Uterus (tissue), 4 donors: Measurements from ENCODE around the gene CCDC77. TPM values are rescaled to one million over a fixed set of nuclear protein-coding genes. Genes with fewer than 3 reads are reported as not detected.

Experiments used
- DNase-seq, 2 donors: peaks; one replicate each; pipeline ENCODE4 v3.0.0-alpha.2; 2019 to 2020
- H3K27ac ChIP-seq, 2 donors: fragments of 200-600 bp; sonication (generic); 1 replicate in 1 of 2; 2 replicates in 1 of 2; pipeline ENCODE4 v1.5.1; 2016 to 2018
- H3K27me3 ChIP-seq, 2 donors: fragments of 200-600 bp; sonication (generic); one replicate each; pipeline ENCODE4 v1.5.1; 2018 to 2019; ENCODE audit warnings: control low read depth in 1 of 2
- H3K36me3 ChIP-seq, 2 donors: fragments of 200-600 bp; sonication (generic); one replicate each; pipeline ENCODE4 v1.5.1; 2019; ENCODE audit warnings: control low read depth in 1 of 2
- H3K4me1 ChIP-seq, 2 donors: fragments of 200-600 bp; sonication (generic); one replicate each; pipeline ENCODE4 v1.5.1; 2018 to 2019; ENCODE audit warnings: control low read depth in 1 of 2
- H3K4me3 ChIP-seq, 2 donors: fragments of 200-600 bp; sonication (generic); 1 replicate in 1 of 2; 2 replicates in 1 of 2; pipeline ENCODE4 v1.5.1; 2018 to 2019; ENCODE audit warnings: mild to moderate bottlenecking in 1 of 2
- H3K9me3 ChIP-seq, 2 donors: fragments of 200-600 bp; sonication (generic); one replicate each; pipeline ENCODE4 v1.5.1; 2019; ENCODE audit warnings: control low read depth in 1 of 2
- CTCF ChIP-seq, 4 experiments: fragments of 200-600 bp in 2 of 4; fragments of 450-650 bp in 2 of 4; sonication (generic) in 2 of 4; IDR thresholded peaks; one replicate each; pipeline ENCODE4 v1.5.1; 2016 to 2019; ENCODE audit warnings: antibody characterized with exemption in 4 of 4, mild to moderate bottlenecking in 2 of 4, moderate library complexity in 1 of 4
- POLR2A ChIP-seq, 2 donors: fragments of 450-650 bp; IDR thresholded peaks; one replicate each; pipeline ENCODE4 v1.6.1; 2016; ENCODE audit warnings: antibody characterized with exemption in 2 of 2, mild to moderate bottlenecking in 1 of 2, moderate library complexity in 1 of 2
- intact Hi-C: fragments of 100-400 bp; cut with DNase I; formaldehyde crosslinking; loops from one replicate; pipeline ENCODE4 v1.15.1; 2023; ENCODE audit warnings: low total_unique reads
- total RNA-seq, 4 donors: library from RNA; depleted of rRNA in 3 of 4; stranded (reverse); fragments of >200 nt in 3 of 4; gene quantifications; one replicate each; pipeline versions ENCODE4 v1.1.0 to v1.2.4, GENCODE V29; 2014 to 2023
- donor health status: DM: yes; HTN: yes; CAD: no.

The CCDC77 gene
- total RNA-seq, 4 donors from 2014 or later, result 2.9 to 17.5 (median 5.8) TPM

- TF ChIP-seq POLR2A (IDR thresholded peaks at IDR 0.05) (no peak), CTCF (IDR thresholded peaks at IDR 0.05) (no peak)
- Histone ChIP-seq H3K4me1 (no peaks in the 10 kb centered on the region), H3K9me3 (no peaks in the 10 kb centered on the region), H3K36me3 (no peaks in the 10 kb centered on the region), H3K27me3 (no peaks in the 10 kb centered on the region), H3K27ac (no peak overlapping the region), H3K4me3 (no peak overlapping the region)
- no peak for DNase-seq
- intact Hi-C loops, result no loop called here
These were observed 71.8 kb downstream of the CCDC77 start for GRCh38 chr12:473198-473597.

DNA sequence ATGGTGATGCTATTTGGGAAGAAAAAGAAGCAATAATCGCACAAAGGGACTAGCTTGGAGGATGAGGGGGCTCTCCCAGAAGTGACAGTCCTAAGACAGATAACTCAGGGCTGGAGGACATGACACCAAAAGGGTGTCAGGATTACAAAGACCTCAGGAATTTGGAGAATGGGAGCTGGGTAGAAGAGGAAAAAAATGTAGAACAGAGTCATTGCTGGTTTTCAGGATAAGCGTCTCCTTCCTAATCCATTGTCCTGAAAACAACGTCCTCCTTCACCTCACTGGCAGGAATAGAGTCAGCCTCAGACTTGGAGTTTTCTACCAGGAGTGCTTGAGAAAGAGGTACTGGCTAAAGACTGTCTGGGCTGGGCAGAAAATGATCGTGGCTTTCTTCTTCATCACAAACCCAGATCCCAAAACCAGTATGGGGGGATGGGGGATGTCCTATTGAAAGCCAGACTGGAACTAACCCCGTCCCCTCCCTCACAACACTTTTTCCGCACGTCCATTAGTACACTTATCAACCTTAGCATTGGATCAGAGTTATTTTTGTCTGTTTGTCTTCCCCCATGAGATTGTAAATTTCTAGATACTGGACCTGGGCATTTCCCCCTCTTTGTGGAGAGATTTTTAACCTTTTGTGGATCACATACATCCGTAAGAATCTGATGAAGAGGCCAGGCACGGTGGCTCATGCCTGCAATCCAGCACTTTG, 72.6 kb downstream of the CCDC77 start:
- H3K4me1 ChIP-seq, result no peaks in the 10 kb centered on the region
- no peak overlapping the region for H3K4me3 ChIP-seq
- intact Hi-C loops, result no loop called here
- DNase-seq, result no peak
- no peak overlapping the region for H3K27ac ChIP-seq
- H3K9me3 ChIP-seq, result no peaks in the 10 kb centered on the region
- TF ChIP-seq POLR2A (IDR thresholded peaks at IDR 0.05) (no peak), CTCF (IDR thresholded peaks at IDR 0.05) (no peak)
- H3K36me3 ChIP-seq, result no peaks in the 10 kb centered on the region
- H3K27me3 ChIP-seq, result no peaks in the 10 kb centered on the region

DNA sequence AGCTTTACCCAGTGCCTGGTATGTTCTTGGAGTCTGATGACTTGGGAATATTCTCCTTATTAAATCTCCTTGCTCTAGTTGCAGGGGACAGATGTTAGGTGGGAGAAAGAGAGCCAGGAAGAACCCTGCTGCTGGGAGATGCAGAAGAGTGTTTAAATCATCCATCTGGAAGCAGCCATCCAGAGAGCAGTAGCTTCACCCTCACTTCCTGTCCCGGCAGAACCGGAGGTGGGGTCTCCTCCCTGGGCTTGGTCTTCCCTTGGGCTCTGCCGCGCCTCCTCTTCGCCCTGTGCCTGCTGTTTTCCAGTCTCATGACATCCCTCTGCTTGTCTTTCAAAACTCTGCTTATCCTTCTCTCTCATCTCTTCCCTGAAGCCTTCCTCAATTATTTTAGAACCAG, 73.8 kb downstream of the CCDC77 start:
- Histone ChIP-seq H3K4me3 (no peak overlapping the region), H3K36me3 (no peaks in the 10 kb centered on the region), H3K27me3 (no peaks in the 10 kb centered on the region), H3K4me1 (no peaks in the 10 kb centered on the region), H3K9me3 (no peaks in the 10 kb centered on the region), H3K27ac (no peak overlapping the region)
- no peak for TF ChIP-seq POLR2A (IDR thresholded peaks at IDR 0.05)
- TF ChIP-seq CTCF (IDR thresholded peaks at IDR 0.05), result no peak
- intact Hi-C loops, result no loop called here
- DNase-seq, result no peak

DNA sequence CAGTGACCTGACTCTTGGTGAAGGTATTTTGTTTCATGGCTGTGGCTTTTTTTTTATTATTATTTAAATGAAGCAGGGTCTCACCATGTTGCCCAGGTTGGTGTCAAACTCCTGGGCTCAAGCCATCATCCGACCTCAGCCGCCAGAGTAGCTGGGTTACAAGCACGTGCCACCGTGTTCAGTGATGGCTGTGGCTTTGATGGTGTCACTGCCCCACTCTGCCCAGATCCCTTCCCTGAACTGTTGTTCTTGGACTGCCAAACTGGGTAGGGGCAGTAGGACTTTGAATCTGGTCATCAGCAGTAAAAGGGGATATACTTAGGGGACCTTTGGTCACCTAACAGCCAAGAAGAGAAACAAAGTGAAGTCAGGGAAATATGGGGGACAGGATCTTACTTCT, 77.7 kb downstream of the CCDC77 start:
- intact Hi-C loops, result no loop called here
- TF ChIP-seq CTCF (IDR thresholded peaks at IDR 0.05) (no peak), POLR2A (IDR thresholded peaks at IDR 0.05) (no peak)
- peaks cover 0 to 11% of the 10 kb centered on the region in 2 donors for H3K4me1 ChIP-seq

DNA sequence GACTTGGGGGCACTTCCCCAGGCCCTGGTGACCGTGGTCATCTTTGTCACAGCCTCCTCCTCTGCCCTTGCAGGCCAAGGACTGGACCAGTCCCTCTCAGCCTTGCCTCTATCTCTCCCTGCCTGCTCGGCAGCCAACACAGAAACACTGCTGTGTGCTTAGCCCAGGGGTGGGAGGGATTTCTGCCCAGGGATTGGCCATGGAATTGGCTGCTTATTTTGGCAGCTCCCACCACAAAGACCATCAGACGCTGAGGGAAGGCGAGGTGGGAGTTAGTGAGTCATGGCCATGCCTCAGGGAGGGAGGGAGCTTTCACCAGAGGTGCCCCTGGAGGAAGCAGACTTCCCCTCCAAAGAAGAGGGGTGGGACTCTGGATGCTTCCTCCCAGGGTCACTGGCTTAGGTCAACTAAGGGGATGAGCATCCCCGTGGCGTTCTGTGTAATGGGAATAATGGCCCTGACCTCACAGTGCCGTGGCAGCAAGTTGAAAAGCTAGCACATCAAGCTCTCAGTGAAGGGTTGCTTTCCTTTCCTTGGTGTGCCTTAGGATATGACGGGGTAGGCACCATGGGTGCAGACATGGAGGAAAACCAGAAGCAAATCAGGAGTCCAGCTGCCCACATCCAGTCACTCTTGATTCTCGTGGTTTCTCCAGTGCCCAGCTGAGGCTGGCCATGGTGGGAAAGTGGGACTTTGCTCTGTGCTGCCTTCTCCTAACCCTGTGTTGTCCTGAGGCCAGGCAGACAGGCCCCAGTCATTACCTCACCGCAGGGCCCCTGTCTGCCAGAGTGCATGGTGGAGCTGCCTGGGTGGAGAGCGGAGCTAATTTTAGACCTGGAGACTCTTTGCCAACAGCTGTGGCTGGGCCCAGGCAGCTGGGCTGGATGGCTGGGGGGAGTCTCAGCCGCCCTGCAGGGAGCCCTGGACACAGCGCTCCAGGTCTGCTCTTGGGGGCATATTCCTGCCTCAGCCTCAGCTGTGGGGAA, 79.7 kb downstream of the CCDC77 start:
- TF ChIP-seq POLR2A (IDR thresholded peaks at IDR 0.05) (no peak), CTCF (IDR thresholded peaks at IDR 0.05) (no peak)
- peak; percentile 69 to 81 for DNase-seq
- Histone ChIP-seq H3K9me3 (no peaks in the 10 kb centered on the region), H3K4me3 (no peak overlapping the region), H3K27me3 (no peaks in the 10 kb centered on the region), H3K27ac (peak overlapping the region; percentile 67 to 82), H3K36me3 (no peaks in the 10 kb centered on the region), H3K4me1 (peaks cover 0 to 11% of the 10 kb centered on the region in 2 donors)
- intact Hi-C loops, result no loop called here

More for the DNA sequence above, 77.7 kb downstream of the CCDC77 start:
- no peaks in the 10 kb centered on the region for H3K27me3 ChIP-seq
- H3K4me3 ChIP-seq, result no peak overlapping the region
- no peak for DNase-seq
- H3K36me3 ChIP-seq, result no peaks in the 10 kb centered on the region
- no peak overlapping the region for H3K27ac ChIP-seq
- no peaks in the 10 kb centered on the region for H3K9me3 ChIP-seq
